T47D (cell line): ENCODE data around the gene LARGE1.
"Not testable (repeated sequence)": the region's sequence is repeated elsewhere in the genome, so short reads cannot be mapped to it uniquely, and the experiment has no call there.

Experiments
- DNase-seq, 2 experiments: peaks; one replicate each; pipeline versions ENCODE4 v3.0.0 to v3.0.0-alpha.2; 2011 to 2012; ENCODE audit warnings: low read depth in 1 of 2, low spot score in 1 of 2
- JUND ChIP-seq: IDR thresholded peaks from 2 replicates; pipeline ENCODE4 v1.6.1; 2012; ENCODE audit warnings: low read depth
- in situ Hi-C: cut with HindIII; loops from 2 replicates; pipeline ENCODE4 v1.10.0; 2016; ENCODE audit warnings: low sequenced_read_pairs, low pct_unique_long_range_greater_than_20kb

The LARGE1 gene

DNA sequence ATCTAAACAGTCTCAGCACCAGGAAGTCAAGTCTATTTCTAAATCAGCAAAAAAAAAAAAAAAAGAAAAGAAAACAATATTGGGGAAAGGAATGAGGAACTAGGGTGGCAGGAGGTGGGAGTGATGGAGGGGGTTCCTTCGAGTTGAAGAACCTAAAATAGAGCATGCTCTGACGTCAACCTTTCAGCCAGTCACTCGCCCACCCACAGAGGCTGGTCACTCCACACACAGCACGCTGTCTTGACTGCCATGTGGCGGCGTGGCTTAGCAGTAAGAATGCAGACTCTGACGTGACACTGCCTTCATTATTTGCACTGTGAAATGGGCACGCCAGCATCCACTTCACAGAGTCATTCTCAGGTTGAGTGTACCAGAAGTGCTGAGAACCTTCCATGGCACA, 48.3 kb downstream of the LARGE1 start:
- in situ Hi-C loops = no loop called here
- no peak for TF ChIP-seq JUND
- no peak for DNase-seq

DNA sequence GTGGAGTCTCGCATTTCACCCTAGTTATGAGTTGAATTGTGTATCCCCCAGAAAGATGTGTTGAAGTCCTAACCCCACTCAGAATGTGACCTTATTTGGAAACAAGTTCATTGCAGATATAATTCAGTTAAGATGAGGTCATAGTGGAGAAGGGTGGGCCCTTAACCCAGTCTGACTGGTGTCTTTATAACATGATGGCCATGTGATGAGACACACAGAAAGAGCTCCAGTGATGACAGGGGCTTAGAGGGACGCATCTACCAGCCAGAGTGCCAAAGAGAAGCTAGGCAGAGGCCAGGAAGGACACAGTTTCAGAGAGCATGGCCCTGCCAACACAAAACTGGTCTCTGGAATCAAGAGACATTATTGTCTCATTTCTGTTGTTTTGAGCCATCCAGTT, 50.3 kb downstream of the LARGE1 start:
- in situ Hi-C loops = no loop called here
- no peak for DNase-seq

DNA sequence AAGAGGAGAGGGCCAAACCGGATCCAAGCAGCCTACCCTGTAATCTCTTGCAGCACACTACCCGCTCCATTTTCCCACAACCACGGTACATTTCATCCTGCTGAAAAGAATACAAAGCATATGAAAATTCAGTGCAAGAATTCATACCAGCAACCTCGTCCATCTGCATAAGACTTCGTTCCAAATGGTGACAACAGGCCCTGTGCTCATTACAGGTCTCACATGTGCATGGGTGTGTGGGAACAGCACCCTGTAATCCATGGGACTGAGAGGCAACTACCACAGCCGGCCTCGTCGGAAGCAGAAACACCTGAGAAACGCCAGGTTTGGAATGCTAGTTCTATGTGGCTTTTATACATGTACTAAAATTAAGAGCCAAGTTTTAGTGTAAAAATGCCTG, 52.3 kb downstream of the LARGE1 start:
- no peak for TF ChIP-seq JUND
- DNase-seq = no peak
- in situ Hi-C loops = no loop called here

More for the DNA sequence above, 50.3 kb downstream of the LARGE1 start:
- TF ChIP-seq JUND = no peak

DNA sequence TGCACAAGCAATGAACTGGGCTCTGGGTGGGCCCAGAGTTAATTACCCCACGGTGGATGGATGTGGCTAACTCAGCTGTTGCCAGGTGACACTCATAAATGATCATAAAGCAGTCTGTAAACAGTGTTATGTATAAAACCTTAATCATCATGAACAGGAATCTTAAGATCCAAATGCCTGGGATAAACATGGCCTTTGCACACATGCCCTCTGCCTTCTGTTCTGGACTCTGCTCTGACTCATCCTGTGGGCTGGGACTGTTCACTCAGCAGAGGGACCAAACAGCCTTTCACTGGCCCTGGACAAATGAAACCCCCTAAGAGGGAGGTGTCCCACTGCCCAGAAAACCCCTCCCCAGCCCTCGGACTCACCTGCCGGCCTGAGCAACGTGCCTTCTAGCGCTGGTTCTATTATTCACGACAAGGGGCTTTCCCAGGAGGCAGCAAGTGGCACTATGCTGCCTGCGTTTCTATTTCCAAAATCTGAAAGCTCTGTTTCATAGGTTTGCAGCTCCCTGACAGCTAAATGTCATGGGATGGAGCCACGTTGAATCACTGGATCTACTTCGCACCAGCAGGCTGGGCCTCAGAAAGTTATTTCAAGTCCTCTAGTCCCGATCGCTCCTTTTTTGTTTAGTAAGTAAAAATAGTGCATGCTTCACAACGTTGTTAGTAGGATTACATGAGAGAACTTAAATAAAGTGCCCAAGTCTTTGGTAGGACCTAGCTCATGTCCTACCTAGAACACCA, 53.0 kb downstream of the LARGE1 start:
- DNase-seq = no peak
- in situ Hi-C loops = no loop called here
- TF ChIP-seq JUND = no peak

DNA sequence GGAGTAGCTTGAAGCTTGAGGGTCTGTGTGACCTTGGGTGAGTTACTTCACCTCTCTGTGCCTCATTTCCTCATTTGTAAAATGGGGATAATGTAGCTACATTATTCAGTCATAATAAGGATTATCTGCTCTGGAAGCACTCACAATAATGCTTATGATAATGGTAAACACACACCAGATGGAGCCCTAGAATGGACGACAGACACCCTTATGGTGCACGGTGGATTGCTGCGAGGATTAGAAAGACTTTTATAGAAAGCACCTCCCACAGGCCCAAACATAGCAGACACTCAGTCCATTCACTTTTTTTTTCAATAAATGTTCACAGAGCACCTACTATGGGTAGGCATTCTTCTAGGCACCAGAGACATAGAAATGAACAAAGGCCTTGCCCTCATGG, 53.8 kb downstream of the LARGE1 start:
- no peak for TF ChIP-seq JUND
- in situ Hi-C loops = no loop called here
- DNase-seq = no peak

DNA sequence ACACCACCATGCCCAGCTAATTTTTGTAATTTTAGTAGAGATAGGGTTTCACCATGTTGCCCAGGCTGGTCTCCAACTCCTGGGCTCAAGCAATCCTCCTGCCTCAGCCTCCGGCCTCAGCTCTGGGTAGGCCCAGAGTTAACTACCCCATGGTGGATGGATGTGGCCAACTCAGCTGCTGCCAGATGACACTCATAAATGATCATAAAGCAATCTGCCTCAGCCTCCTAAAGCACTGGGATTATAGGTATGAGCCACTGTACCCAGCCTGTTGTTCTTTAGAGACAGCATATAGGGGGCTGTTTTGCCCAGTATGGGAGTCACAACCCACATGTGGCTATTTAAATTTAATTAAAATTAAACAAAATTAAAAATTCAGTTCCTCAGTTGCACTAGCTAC, 54.3 kb downstream of the LARGE1 start:
- no peak for TF ChIP-seq JUND
- no peak for DNase-seq
- in situ Hi-C loops = no loop called here

DNA sequence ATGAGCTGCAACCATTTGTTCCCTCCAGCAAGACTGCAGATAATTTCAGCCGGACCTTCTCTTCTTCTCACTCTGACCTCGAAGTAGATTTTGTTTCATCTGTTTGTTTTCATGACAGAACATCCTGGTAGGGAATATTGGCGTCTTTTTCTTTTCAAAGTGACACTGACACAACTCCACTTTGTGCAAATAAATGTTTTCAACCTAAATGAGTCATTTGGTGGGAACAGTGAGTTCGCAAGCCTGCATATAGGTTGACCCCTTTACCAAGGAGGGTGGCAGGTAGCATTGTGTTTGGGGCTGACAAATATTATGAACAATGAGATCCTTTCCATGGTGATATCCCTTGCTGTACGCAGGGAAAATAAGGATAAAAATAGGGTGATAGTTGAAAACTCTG, 55.0 kb downstream of the LARGE1 start:
- in situ Hi-C loops = no loop called here
- no peak for TF ChIP-seq JUND
- DNase-seq = no peak

DNA sequence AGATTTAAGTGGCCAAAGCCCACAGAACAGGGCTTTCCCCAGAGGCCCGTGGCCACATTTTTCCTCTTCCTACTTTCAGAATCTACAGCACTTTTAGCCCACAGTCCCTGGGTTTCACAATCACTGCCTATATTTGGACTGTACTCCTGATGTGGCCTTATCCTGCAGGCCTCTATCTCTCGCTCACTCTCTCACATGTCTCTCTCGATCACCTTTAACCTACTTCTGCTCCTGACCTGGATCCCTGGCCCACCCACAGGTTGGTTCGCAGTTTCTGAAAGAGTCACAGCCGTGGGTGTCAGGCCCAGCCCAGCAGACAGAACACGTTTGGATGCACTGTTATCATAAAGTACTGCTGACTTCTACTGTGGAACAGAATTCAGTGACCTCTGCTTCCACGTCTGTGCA, 55.5 kb downstream of the LARGE1 start:
- DNase-seq = no peak
- in situ Hi-C loops = no loop called here
- TF ChIP-seq JUND = no peak

DNA sequence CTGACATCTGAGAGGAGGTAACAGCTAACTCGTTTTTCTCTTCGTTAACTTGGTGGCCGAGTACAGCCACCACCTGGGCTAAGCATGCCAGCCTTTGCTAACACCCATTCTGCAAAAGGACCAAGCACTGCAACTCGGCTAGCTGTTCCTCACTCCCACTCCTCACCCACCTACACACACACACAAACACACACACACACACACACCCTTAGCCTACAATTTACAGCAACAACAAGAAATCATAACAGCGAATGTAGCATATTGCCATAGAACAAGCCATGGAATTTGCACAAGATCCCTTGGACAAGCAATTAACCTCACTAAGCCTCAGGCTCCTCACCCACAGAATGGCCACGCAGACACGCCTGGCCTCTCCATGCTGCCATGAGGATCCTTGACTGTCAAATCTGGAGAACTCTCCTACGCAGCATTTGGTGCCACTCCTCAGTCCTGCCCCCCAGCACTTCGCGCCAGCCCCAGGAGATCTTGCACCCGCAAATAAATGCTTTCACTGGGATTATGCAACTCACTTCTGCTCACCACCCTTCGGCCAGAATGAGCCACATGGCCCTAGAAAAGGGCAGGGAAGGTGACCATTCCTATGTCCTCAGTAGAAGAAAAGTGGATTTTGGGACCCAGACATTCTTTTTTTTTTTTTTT, 58.9 kb downstream of the LARGE1 start:
- no peak for TF ChIP-seq JUND

DNA sequence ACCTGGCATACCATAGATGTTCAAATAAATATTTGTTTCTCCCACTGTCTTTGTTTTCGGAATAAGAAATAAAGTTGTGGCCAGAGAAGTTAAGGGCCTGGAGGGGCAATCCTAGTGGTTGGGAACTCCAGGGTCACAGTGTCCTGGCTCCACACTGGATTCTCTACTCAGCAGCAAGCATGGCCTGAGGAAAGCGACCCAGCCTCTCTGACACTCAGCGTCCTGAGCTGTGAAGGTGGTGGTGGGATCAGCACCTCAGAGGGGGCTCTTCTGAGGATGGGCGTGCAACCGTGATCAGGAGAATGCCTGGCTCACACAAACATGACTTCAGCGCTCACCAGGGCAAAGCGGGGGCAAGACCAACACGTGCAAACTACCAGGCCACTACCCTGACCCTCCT, 59.9 kb downstream of the LARGE1 start:
- TF ChIP-seq JUND = no peak
- DNase-seq = no peak
- in situ Hi-C loops = no loop called here

More for the DNA sequence above, 58.9 kb downstream of the LARGE1 start:
- DNase-seq = peak in 1 of 2 experiments; percentile 72
- in situ Hi-C loops = no loop called here

DNA sequence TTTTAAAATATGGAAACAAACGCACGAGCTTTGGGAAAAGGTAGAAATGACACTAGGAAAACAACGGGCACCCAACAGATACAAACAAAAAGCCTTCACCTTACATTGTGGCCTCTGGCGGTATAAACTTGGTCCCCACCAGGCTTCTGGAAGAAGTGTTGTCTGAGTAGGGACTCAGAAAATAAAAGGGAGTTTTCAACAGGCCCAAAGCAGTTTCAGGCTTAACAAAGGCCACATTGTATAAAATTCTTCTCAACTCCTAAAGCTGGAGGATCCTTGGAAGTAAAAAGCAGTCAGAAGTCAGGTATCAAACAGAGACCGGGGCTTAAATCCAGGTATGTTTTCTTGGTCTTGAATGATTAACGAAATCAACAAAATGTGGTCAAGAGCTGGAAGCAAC, 61.0 kb downstream of the LARGE1 start:
- TF ChIP-seq JUND = no peak
- DNase-seq = no peak
- in situ Hi-C loops = no loop called here

DNA sequence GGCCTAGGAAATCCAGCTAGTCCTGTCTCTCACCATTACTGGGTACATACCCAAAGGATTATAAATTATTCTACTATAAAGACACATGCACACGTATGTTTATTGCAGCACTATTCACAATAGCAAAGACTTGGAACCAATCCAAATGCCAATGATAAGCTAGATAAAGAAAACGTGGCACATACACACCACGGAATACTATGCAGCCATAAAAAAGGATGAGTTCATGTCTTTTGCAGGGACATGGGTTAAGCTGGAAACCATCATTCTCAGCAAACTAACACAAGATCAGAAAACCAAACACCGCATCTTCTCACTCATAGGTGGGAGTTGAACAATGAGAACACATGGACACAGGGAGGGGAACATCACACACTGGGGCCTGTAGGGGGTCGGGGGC, 61.6 kb downstream of the LARGE1 start:
- DNase-seq, in situ Hi-C loops: not testable (repeated sequence)

DNA sequence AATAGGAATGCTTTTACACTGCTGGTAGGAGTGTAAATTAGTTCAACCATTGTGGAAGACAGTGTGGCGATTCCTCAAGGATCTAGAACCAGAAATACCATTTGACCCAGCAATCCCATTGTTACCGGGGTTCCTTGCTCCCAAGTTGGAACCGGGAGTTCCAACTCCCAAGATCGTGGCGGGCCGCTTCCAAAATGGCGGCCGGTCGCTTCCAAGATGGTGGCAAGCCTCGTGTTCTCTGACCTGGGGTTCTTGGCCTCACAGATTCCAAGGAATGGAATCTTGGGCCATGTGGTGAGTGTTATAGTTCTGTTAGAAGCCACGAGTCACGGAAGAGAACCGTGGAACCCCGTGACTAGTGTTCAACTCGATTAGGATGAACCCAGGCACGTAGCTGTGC, 62.5 kb downstream of the LARGE1 start:
- in situ Hi-C loops, DNase-seq: not testable (repeated sequence)

DNA sequence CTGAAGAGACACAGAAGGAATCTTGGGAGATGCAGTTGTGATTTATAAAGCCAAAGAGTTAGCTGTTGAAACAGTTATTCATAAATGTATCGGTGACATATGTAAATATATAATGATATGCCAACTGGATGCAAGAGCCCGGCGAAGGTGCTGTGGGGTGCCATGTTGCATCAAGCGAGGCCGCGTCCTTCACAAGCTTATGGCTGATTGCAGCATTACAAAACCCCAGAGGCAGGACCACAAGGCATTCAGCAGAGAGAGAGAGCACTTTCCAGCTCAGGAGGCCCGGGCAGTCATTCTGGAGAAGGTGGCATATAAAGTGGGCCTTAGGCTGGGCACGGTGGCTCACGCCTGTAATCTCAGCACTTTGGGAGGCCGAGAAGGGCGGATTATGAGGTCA, 65.6 kb downstream of the LARGE1 start:
- TF ChIP-seq JUND = no peak
- in situ Hi-C loops = no loop called here
- DNase-seq = no peak
